ENCODE results near the gene OR4B1.

DNA sequence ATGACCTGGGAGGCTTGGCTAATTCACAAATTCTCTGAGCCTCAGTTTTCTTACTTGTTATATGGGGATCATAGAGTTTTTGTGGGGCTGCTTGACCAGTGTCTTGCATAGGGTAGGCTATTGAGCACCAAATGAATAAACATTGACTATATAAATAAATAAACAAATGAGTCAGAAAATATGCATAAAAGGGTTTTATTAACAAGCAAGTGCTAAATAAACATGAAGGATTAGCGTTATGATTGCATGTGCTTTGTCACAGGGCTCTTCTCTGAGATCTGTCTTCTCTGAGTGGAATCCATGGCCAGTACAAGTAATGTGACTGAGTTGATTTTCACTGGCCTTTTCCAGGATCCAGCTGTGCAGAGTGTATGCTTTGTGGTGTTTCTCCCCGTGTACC lies at the start of gene OR4B1:
- TF ChIP-seq, protein P1, sequence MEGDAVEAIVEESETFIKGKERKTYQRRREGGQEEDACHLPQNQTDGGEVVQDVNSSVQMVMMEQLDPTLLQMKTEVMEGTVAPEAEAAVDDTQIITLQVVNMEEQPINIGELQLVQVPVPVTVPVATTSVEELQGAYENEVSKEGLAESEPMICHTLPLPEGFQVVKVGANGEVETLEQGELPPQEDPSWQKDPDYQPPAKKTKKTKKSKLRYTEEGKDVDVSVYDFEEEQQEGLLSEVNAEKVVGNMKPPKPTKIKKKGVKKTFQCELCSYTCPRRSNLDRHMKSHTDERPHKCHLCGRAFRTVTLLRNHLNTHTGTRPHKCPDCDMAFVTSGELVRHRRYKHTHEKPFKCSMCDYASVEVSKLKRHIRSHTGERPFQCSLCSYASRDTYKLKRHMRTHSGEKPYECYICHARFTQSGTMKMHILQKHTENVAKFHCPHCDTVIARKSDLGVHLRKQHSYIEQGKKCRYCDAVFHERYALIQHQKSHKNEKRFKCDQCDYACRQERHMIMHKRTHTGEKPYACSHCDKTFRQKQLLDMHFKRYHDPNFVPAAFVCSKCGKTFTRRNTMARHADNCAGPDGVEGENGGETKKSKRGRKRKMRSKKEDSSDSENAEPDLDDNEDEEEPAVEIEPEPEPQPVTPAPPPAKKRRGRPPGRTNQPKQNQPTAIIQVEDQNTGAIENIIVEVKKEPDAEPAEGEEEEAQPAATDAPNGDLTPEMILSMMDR (IDR thresholded peaks at IDR 0.05): no peak
- no peak for TF ChIP-seq POLR2A (IDR thresholded peaks at IDR 0.05)
